Gastrocnemius medialis (tissue), 4 donors: ENCODE results near the gene KRTCAP2. TPM values are rescaled to one million over a fixed set of nuclear protein-coding genes. Genes with fewer than 3 reads are reported as not detected.

Experiments
- ATAC-seq, 2 donors: fragments of 150-250 bp; one replicate each; pipeline ENCODE4 v1.9.1; 2016
- DNase-seq, 2 donors: peaks; one replicate each; pipeline ENCODE4 v3.0.0-alpha.2; 2019
- H3K27ac ChIP-seq, 4 donors: fragments of 200-600 bp; sonication (generic); 1 replicate in 1 of 4; 2 replicates in 3 of 4; pipeline ENCODE4 v1.5.1; 2016 to 2018; ENCODE audit warnings: mild to moderate bottlenecking in 2 of 4, moderate library complexity in 1 of 4
- H3K27me3 ChIP-seq, 3 donors: fragments of 200-600 bp; sonication (generic) in 2 of 3; 1 replicate in 1 of 3; 2 replicates in 2 of 3; pipeline versions ENCODE4 v1.5.1 to v1.6.0; 2016 to 2019; ENCODE audit warnings: mild to moderate bottlenecking in 1 of 3, moderate library complexity in 1 of 3
- H3K36me3 ChIP-seq, 2 donors: fragments of 200-600 bp; sonication (generic) in 1 of 2; one replicate each; pipeline ENCODE4 v1.5.1; 2017 to 2018
- H3K4me1 ChIP-seq, 2 donors: fragments of 200-600 bp; sonication (generic) in 1 of 2; one replicate each; pipeline ENCODE4 v1.5.1; 2016 to 2017; ENCODE audit warnings: mild to moderate bottlenecking in 2 of 2
- H3K4me3 ChIP-seq, 4 donors: fragments of 200-600 bp; sonication (generic) in 3 of 4; 1 replicate in 1 of 4; 2 replicates in 3 of 4; pipeline ENCODE4 v1.5.1; 2016 to 2019; ENCODE audit warnings: mild to moderate bottlenecking in 2 of 4
- H3K9me3 ChIP-seq, 3 donors: fragments of 200-600 bp; sonication (generic) in 2 of 3; 1 replicate in 1 of 3; 2 replicates in 2 of 3; pipeline ENCODE4 v1.5.1; 2016 to 2019
- CTCF ChIP-seq, 5 experiments: fragments of 450-650 bp in 3 of 5; fragments of 200-600 bp in 2 of 5; sonication (generic) in 2 of 5; IDR thresholded peaks in 4 of 5; conservative IDR thresholded peaks in 1 of 5; 1 replicate in 4 of 5; 2 replicates in 1 of 5; pipeline ENCODE4 v1.5.1; 2016 to 2019; ENCODE audit warnings: antibody characterized with exemption in 5 of 5, mild to moderate bottlenecking in 3 of 5, moderate library complexity in 3 of 5
- POLR2A ChIP-seq, 2 donors: fragments of 450-650 bp; IDR thresholded peaks; one replicate each; pipeline ENCODE4 v1.6.1; 2017; ENCODE audit warnings: antibody characterized with exemption in 2 of 2, mild to moderate bottlenecking in 2 of 2, moderate library complexity in 2 of 2
- in situ Hi-C, 4 donors: fragments of 200-750 bp; cut with MboI; loops; one replicate each; pipeline versions ENCODE4 v1.15.0 to v1.8.0; 2017; ENCODE audit warnings: low sequenced_read_pairs in 4 of 4
- intact Hi-C: fragments of 100-400 bp; cut with DNase I; formaldehyde crosslinking; loops from one replicate; pipeline ENCODE4 v1.15.1; 2023; ENCODE audit warnings: low total_unique reads
- total RNA-seq, 4 donors: library from RNA; depleted of rRNA; stranded (reverse); fragments of >200 nt; gene quantifications; one replicate each; pipeline versions ENCODE4 v1.1.0 to v1.2.3, GENCODE V29; 2016

The KRTCAP2 gene
- total RNA-seq, 4 donors from 2014 or later = 59.6 to 102 (median 91.6) TPM

- intact Hi-C loops = no loop called here
- H3K27me3 ChIP-seq = no peaks in the 10 kb centered on the region
- DNase-seq (no peak), ATAC-seq (peak in 1 of 2 donors; percentile 34)
- H3K4me1 ChIP-seq = peaks cover 0 to 10% of the 10 kb centered on the region in 2 donors
- no peaks in the 10 kb centered on the region for H3K36me3 ChIP-seq
- TF ChIP-seq CTCF (IDR thresholded peaks at IDR 0.05 in 4 of 5, conservative IDR thresholded peaks at IDR 0.05 in 1 of 5) (no peak), POLR2A (IDR thresholded peaks at IDR 0.05) (no peak)
- in situ Hi-C loops = no loop called here
- peak overlapping the region in 2 of 4 donors; percentile 26 to 52 for H3K27ac ChIP-seq
- no peak overlapping the region for H3K4me3 ChIP-seq
- H3K9me3 ChIP-seq = no peaks in the 10 kb centered on the region
Measured at GRCh38 chr1:155184835-155185782, 12.0 kb upstream of the KRTCAP2 start.

GRCh38 chr1:155184351-155184811, 11.3 kb upstream of the KRTCAP2 start:
- Histone ChIP-seq H3K36me3 (no peaks in the 10 kb centered on the region), H3K4me3 (no peak overlapping the region), H3K27me3 (no peaks in the 10 kb centered on the region), H3K9me3 (no peaks in the 10 kb centered on the region), H3K4me1 (peaks cover 0 to 10% of the 10 kb centered on the region in 2 donors), H3K27ac (peak overlapping the region in 1 of 4 donors; percentile 52)
- no peak for DNase-seq
- no peak for TF ChIP-seq POLR2A (IDR thresholded peaks at IDR 0.05)
- TF ChIP-seq CTCF (IDR thresholded peaks at IDR 0.05 in 4 of 5, conservative IDR thresholded peaks at IDR 0.05 in 1 of 5) = no peak
- no peak for ATAC-seq
- intact Hi-C loops = no loop called here
- in situ Hi-C loops = no loop called here

DNA sequence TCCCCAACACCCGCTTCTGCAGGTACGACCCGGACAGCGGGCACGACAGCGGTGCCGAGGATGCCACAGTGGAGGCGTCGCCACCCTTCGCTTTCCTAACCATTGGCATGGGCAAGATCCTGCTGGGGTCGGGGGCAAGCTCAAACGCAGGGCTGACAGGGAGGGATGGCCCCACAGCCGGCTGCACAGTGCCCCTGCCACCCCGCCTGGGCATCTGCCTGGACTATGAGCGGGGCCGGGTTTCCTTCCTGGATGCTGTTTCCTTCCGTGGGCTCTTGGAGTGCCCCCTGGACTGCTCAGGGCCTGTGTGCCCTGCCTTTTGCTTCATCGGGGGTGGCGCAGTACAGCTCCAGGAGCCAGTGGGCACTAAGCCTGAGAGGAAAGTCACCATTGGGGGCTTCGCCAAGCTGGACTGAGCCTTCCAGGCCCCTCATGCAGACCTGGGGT, 10.7 kb upstream of the KRTCAP2 start:
- in situ Hi-C loops = no loop called here

DNA sequence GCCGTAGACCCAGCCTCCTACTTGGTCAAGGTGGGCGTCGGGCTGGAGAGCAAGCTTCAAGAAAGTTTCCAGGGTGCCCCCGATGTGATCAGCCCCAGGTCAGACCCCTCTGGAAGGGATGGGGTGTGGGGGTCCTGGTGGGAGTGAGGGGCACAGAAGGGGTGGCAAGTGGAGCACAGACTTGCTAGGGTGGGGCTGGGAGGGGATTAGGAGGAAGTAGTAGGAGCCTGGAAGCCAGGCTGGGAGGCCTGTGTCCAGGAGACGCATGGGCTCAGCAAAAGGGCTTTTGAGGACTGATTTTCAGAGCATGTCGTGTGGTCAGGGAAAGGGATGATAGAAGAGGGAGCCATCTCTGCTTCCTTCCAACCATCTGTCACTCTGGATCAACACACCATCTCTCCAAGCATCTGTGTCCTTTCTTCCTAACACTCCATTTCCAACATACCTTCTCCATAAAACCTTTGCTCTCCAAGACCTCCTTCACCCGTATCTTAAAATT, 9.0 kb upstream of the KRTCAP2 start:
- intact Hi-C loops = no loop called here
- no peak for ATAC-seq
- H3K9me3 ChIP-seq = no peaks in the 10 kb centered on the region
- H3K4me3 ChIP-seq = no peak overlapping the region
- H3K4me1 ChIP-seq = peaks cover 0 to 10% of the 10 kb centered on the region in 2 donors
- no peaks in the 10 kb centered on the region for H3K36me3 ChIP-seq
- TF ChIP-seq CTCF (IDR thresholded peaks at IDR 0.05 in 4 of 5, conservative IDR thresholded peaks at IDR 0.05 in 1 of 5) = no peak
- no peak for TF ChIP-seq POLR2A (IDR thresholded peaks at IDR 0.05)
- H3K27ac ChIP-seq = no peak overlapping the region
- DNase-seq = no peak
- in situ Hi-C loops = no loop called here
- H3K27me3 ChIP-seq = no peaks in the 10 kb centered on the region

More for the DNA sequence above, 10.7 kb upstream of the KRTCAP2 start:
- ATAC-seq (no peak), DNase-seq (no peak)
- TF ChIP-seq POLR2A (IDR thresholded peaks at IDR 0.05) (no peak), CTCF (IDR thresholded peaks at IDR 0.05 in 4 of 5, conservative IDR thresholded peaks at IDR 0.05 in 1 of 5) (no peak)
- H3K27ac ChIP-seq = no peak overlapping the region
- no peaks in the 10 kb centered on the region for H3K27me3 ChIP-seq
- intact Hi-C loops = no loop called here
- no peaks in the 10 kb centered on the region for H3K36me3 ChIP-seq
- H3K9me3 ChIP-seq = no peaks in the 10 kb centered on the region
- H3K4me1 ChIP-seq = peaks cover 0 to 10% of the 10 kb centered on the region in 2 donors
- no peak overlapping the region for H3K4me3 ChIP-seq
